Mammary microvascular endothelial cell (primary cell): ENCODE results near the gene SCGN. TPM values are rescaled to one million over a fixed set of nuclear protein-coding genes. Genes with fewer than 3 reads are reported as not detected.

Experiments
- total RNA-seq: library from RNA; depleted of rRNA; stranded (reverse); fragments of >200 nt; gene quantifications from 2 replicates; pipeline ENCODE4 v1.2.3, GENCODE V29; 2015

SCGN gene
- total RNA-seq = not detected in 2 replicates

GRCh38 chr6:25652007-25652515, at the start of gene SCGN:
Gene SCGN, plus strand, starts transcription at chr6:25652215. Its CDS starts 189 bp downstream, at chr6:25652404.

Other genes starting within 250 kb of the SCGN start
- not detected in 2 replicates for gene SLC17A4, start 102.5 kb downstream of the SCGN start, total RNA-seq
- not detected in 2 replicates for gene SLC17A1, start 179.8 kb downstream of the SCGN start, total RNA-seq
- not detected in 2 replicates for gene SLC17A3, start 222.0 kb downstream of the SCGN start, total RNA-seq